SK-N-SH (cell line): ENCODE measurements around the gene RPL29. TPM values are rescaled to one million over a fixed set of nuclear protein-coding genes. Genes with fewer than 3 reads are reported as not detected.

Experiments
- CTCF ChIA-PET: fragments of 300-600, 350-600 bp; formaldehyde crosslinking; extraction: SDS; loops from one replicate; lab custom pipeline; 2021; lab: Yijun Ruan, JAX
- POLR2A ChIA-PET: fragments of 350-600 bp; sonication (Branson Sonifier 250); formaldehyde crosslinking; extraction: SDS; loops from one replicate; lab custom pipeline; 2020; ENCODE audit warnings: antibody characterized with exemption, inconsistent platforms; lab: Yijun Ruan, JAX
- DNase-seq: peaks from one replicate; pipeline ENCODE4 v3.0.0; 2012
- H2AFZ ChIP-seq: fragments of 200-600 bp; sonication (generic); 2 replicates; pipeline ENCODE4 v1.8.1; 2016; ENCODE audit warnings: antibody characterized with exemption, mild to moderate bottlenecking, low read depth
- H3F3A ChIP-seq: fragments of 200-600 bp; sonication (generic); replicated peaks from 2 replicates; pipeline ENCODE3; 2016; ENCODE audit warnings: antibody characterized with exemption, mild to moderate bottlenecking; ENCODE audit not compliant: insufficient read depth
- H3K27ac ChIP-seq, 2 experiments: fragments of 200-500 bp in 1 of 2; fragments of 200-600 bp in 1 of 2; sonication (Bioruptor generic) in 1 of 2; sonication (generic), shearing (Covaris generic) in 1 of 2; 2 replicates each; pipeline versions ENCODE4 v1.5.1 to v1.6.1; 2014 to 2016; ENCODE audit warnings: low read depth in 2 of 2, inconsistent platforms in 1 of 2, low read length in 1 of 2, mild to moderate bottlenecking in 1 of 2, mixed read lengths in 1 of 2
- H3K27me3 ChIP-seq: fragments of 200-600 bp; sonication (generic), shearing (Covaris generic); 2 replicates; pipeline ENCODE4 v1.6.1; 2016; ENCODE audit warnings: mixed run types; ENCODE audit not compliant: insufficient read depth
- H3K36me3 ChIP-seq, 2 experiments: fragments of 200-500 bp in 1 of 2; fragments of 200-600 bp in 1 of 2; sonication (Bioruptor generic) in 1 of 2; sonication (generic) in 1 of 2; replicated peaks in 1 of 2; 2 replicates each; pipeline versions ENCODE3 to v1.5.1; 2014 to 2016; ENCODE audit warnings: low read length in 1 of 2, mild to moderate bottlenecking in 1 of 2; ENCODE audit not compliant: insufficient read depth in 2 of 2, control insufficient read depth in 1 of 2
- H3K4me1 ChIP-seq, 2 experiments: fragments of 200-500 bp in 1 of 2; fragments of 200-600 bp in 1 of 2; sonication (Bioruptor generic) in 1 of 2; sonication (generic), shearing (Covaris generic) in 1 of 2; 2 replicates each; pipeline versions ENCODE4 v1.5.1 to v1.6.1; 2014 to 2016; ENCODE audit warnings: low read depth in 1 of 2, low read length in 1 of 2, mixed run types in 1 of 2; ENCODE audit not compliant: insufficient read depth in 2 of 2, control insufficient read depth in 1 of 2
- H3K4me2 ChIP-seq: fragments of 200-600 bp; sonication (generic), shearing (Covaris generic); 2 replicates; pipeline ENCODE4 v1.6.1; 2017; ENCODE audit warnings: mixed run types
- H3K4me3 ChIP-seq, 2 experiments: fragments of 200-500 bp in 1 of 2; fragments of 200-600 bp in 1 of 2; sonication (Bioruptor generic) in 1 of 2; sonication (generic), shearing (Covaris generic) in 1 of 2; 2 replicates each; pipeline versions ENCODE4 v1.5.1 to v1.8.1; 2014 to 2016; ENCODE audit warnings: low read depth in 2 of 2, inconsistent platforms in 1 of 2, low read length in 1 of 2, mild to moderate bottlenecking in 1 of 2, mixed read lengths in 1 of 2, moderate library complexity in 1 of 2
- H3K79me2 ChIP-seq: fragments of 200-600 bp; sonication (generic); 2 replicates; pipeline ENCODE4 v1.8.1; 2017; ENCODE audit warnings: mild to moderate bottlenecking; ENCODE audit not compliant: insufficient read depth
- H3K9ac ChIP-seq: fragments of 200-600 bp; sonication (generic); 2 replicates; pipeline ENCODE4 v1.6.1; 2017; ENCODE audit warnings: mixed run types
- H3K9me2 ChIP-seq: fragments of 200-600 bp; sonication (generic); 2 replicates; pipeline ENCODE4 v1.6.1; 2017; ENCODE audit warnings: mixed run types
- H3K9me3 ChIP-seq: fragments of 200-600 bp; sonication (generic); 2 replicates; pipeline ENCODE4 v1.6.1; 2017; ENCODE audit warnings: mixed run types, mild to moderate bottlenecking, moderate library complexity
- H4K20me1 ChIP-seq: fragments of 200-600 bp; sonication (generic); 2 replicates; pipeline ENCODE4 v1.6.1; 2017; ENCODE audit warnings: mild to moderate bottlenecking, mixed run types; ENCODE audit not compliant: insufficient read depth
- CTCF ChIP-seq: fragments of 200-600 bp; sonication (generic); IDR thresholded peaks from 2 replicates; pipeline ENCODE4 v1.6.1; 2017; ENCODE audit warnings: antibody characterized with exemption, mild to moderate bottlenecking, moderate library complexity
- EP300 ChIP-seq, 2 experiments: IDR thresholded peaks; 2 replicates each; pipeline versions ENCODE4 v1.4.0 to v1.6.1; 2012; ENCODE audit warnings: borderline replicate concordance in 1 of 2, low read depth in 1 of 2, low read length in 1 of 2
- GATA2 ChIP-seq: sonication (generic); formaldehyde crosslinking; IDR thresholded peaks from 2 replicates; pipeline ENCODE4 v1.5.0; 2020; ENCODE audit warnings: mild to moderate bottlenecking, missing genetic modification reagents
- MEF2A ChIP-seq: IDR thresholded peaks from 2 replicates; pipeline ENCODE4 v1.4.0; 2012; ENCODE audit warnings: low read depth, borderline replicate concordance
- MXI1 ChIP-seq: IDR thresholded peaks from 2 replicates; pipeline ENCODE4 v1.6.1; 2012; ENCODE audit warnings: mild to moderate bottlenecking, low read depth, low read length, improper control_type of control experiment
- PBX3 ChIP-seq: IDR thresholded peaks from 2 replicates; pipeline ENCODE4; 2012
- RAD21 ChIP-seq: IDR thresholded peaks from 2 replicates; pipeline ENCODE4 v1.6.1; 2012; ENCODE audit warnings: mild to moderate bottlenecking, low read length
- RCOR1 ChIP-seq: fragments of 150-350 bp; IDR thresholded peaks from 2 replicates; pipeline ENCODE4 v1.6.1; 2017; ENCODE audit warnings: antibody characterized with exemption, low read length
- RFX5 ChIP-seq: IDR thresholded peaks from 2 replicates; pipeline ENCODE4 v1.6.1; 2012; ENCODE audit warnings: mild to moderate bottlenecking, improper control_type of control experiment, low read length
- RXRA ChIP-seq: IDR thresholded peaks from 2 replicates; pipeline ENCODE4 v1.4.0; 2012; ENCODE audit warnings: low read depth, mild to moderate bottlenecking, borderline replicate concordance
- SMC3 ChIP-seq: IDR thresholded peaks from 2 replicates; pipeline ENCODE4 v1.6.1; 2012; ENCODE audit warnings: low read depth, low read length, improper control_type of control experiment
- TAF1 ChIP-seq: IDR thresholded peaks from 2 replicates; pipeline ENCODE4 v1.6.1; 2012; ENCODE audit warnings: low read depth, mild to moderate bottlenecking, low read length, moderate library complexity, borderline replicate concordance
- TCF12 ChIP-seq: IDR thresholded peaks from 2 replicates; pipeline ENCODE4 v1.4.0; 2012
- WGBS: methylation state at CpG from one replicate; pipeline ENCODE4 v1.1.6; 2017; ENCODE audit warnings: low lambda C conversion rate; 5-methylcytosine and 5-hydroxymethylcytosine counted together
- polyA plus RNA-seq, 3 experiments: library from polyadenylated mRNA; depleted of rRNA; stranded (reverse); fragments of >200 nt; gene quantifications; 2 replicates each; pipeline ENCODE4 v1.2.3, GENCODE V29; 2012
- TF ChIP-seq, protein P1 (sequence below): fragments of 150-350 bp; IDR thresholded peaks from 2 replicates; pipeline ENCODE4 v1.6.1; 2017; ENCODE audit warnings: antibody characterized with exemption, low read length, low read depth, borderline replicate concordance

Gene RPL29
- polyA plus RNA-seq, 1 of the 3 experiments (the other 2 are of a cell fraction) = 3,173 TPM

- TF ChIP-seq PBX3 (no peak), TAF1 (no peak), RAD21 (no peak), MXI1 (no peak), RFX5 (no peak), SMC3 (no peak), EP300 (IDR thresholded peaks at IDR 0.05; ENCODE audit: borderline replicate concordance in 1 of 2, low read depth in 1 of 2, low read length in 1 of 2) (no peak), TCF12 (no peak), MEF2A (no peak)
- TF ChIP-seq, protein P1, sequence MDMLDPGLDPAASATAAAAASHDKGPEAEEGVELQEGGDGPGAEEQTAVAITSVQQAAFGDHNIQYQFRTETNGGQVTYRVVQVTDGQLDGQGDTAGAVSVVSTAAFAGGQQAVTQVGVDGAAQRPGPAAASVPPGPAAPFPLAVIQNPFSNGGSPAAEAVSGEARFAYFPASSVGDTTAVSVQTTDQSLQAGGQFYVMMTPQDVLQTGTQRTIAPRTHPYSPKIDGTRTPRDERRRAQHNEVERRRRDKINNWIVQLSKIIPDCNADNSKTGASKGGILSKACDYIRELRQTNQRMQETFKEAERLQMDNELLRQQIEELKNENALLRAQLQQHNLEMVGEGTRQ = no peak
Observed at GRCh38 chr3:52017586-52017985, 21.9 kb upstream of the RPL29 start (continued).

DNA sequence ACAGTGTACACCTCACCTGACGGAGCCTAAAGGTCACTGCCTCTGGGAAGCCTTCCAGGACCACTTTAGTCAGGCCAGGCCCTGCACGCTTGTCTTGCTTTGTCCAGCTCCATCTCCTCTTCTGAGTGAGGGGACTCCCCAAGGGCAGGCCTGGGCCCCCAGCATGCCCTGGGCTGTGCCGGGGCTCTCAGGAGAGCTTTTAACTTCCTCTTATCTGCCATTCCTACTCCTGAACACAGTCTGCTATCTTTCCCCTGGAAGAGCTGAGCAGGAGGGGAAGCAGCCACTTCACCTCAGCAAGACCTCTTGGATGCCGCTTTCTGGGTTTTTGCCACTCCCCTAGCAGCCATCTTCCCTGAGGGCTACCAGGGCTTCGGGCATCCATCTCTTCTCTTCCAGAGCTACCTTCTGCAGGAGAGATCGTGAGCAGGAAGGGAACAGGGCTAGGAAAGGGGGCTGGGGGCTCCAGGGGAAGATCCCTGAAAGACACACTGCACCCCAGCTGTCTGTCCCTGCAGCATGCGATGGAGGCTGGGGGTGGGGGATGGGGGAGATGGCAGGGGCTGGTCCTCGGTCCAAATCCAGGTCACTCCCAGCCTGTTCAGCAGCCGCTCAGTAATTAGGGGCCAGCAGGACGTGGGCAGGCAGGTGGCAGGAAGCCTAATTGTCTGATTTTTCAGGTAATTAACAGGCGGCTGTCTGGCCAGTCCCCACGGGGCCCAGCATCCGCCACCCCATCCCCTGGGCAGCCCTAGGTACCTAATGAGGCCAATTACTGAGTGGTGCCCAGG lies 19.9 kb upstream of the RPL29 start:
- Histone ChIP-seq H3F3A (no peaks in the 10 kb centered on the region), H3K36me3 (no peaks in the 10 kb centered on the region), H3K9me3 (no peaks in the 10 kb centered on the region), H4K20me1 (no peaks in the 10 kb centered on the region), H3K9ac (no peak overlapping the region), H3K4me3 (no peak overlapping the region), H3K4me2 (no peak overlapping the region), H3K27ac (peak overlapping the region in 1 of 2 experiments; percentile 98; a peak in 2 of 4 replicates), H3K9me2 (no peaks in the 10 kb centered on the region), H3K79me2 (no peaks in the 10 kb centered on the region), H3K27me3 (no peaks in the 10 kb centered on the region), H2AFZ (no peak overlapping the region), H3K4me1 (peaks cover 0 to 64% of the 10 kb centered on the region in 2 experiments; a peak in 1 of 4 replicates)
- CTCF ChIA-PET = interaction anchor here (1.1 to 24.7 kb wide), 9 partner anchors 11 to 128 kb away, joined by 3 to 983 read pairs (median 5); partner anchors contain the start of gene DUSP7
- DNase-seq = peak; percentile 59
- WGBS = 84% methylated on average over 9 of the region's 13 CpGs
- no peak for TF ChIP-seq RXRA
- no peak for TF ChIP-seq CTCF
- TF ChIP-seq GATA2 = peak; percentile 36
- no peak for TF ChIP-seq RCOR1
- TF ChIP-seq EP300 (IDR thresholded peaks at IDR 0.05; ENCODE audit: borderline replicate concordance in 1 of 2, low read depth in 1 of 2, low read length in 1 of 2) = peak in 1 of 2 experiments; percentile 70; a peak in 1 of 4 replicates
- POLR2A ChIA-PET = interaction anchor here (0.7 to 2.7 kb wide), 8 partner anchors 10 to 26 kb away, joined by 3 to 23 read pairs (median 6); partner anchors contain the start of gene RPL29
